Gastrocnemius medialis (tissue), 4 donors: ENCODE data around the gene ALDH1A2. TPM values are rescaled to one million over a fixed set of nuclear protein-coding genes. Genes with fewer than 3 reads are reported as not detected.

Experiments
- ATAC-seq, 2 donors: fragments of 150-250 bp; one replicate each; pipeline ENCODE4 v1.9.1; 2016
- DNase-seq, 2 donors: peaks; one replicate each; pipeline ENCODE4 v3.0.0-alpha.2; 2019
- H3K27ac ChIP-seq, 4 donors: fragments of 200-600 bp; sonication (generic); 1 replicate in 1 of 4; 2 replicates in 3 of 4; pipeline ENCODE4 v1.5.1; 2016 to 2018; ENCODE audit warnings: mild to moderate bottlenecking in 2 of 4, moderate library complexity in 1 of 4
- H3K27me3 ChIP-seq, 3 donors: fragments of 200-600 bp; sonication (generic) in 2 of 3; 1 replicate in 1 of 3; 2 replicates in 2 of 3; pipeline versions ENCODE4 v1.5.1 to v1.6.0; 2016 to 2019; ENCODE audit warnings: mild to moderate bottlenecking in 1 of 3, moderate library complexity in 1 of 3
- H3K36me3 ChIP-seq, 2 donors: fragments of 200-600 bp; sonication (generic) in 1 of 2; one replicate each; pipeline ENCODE4 v1.5.1; 2017 to 2018
- H3K4me1 ChIP-seq, 2 donors: fragments of 200-600 bp; sonication (generic) in 1 of 2; one replicate each; pipeline ENCODE4 v1.5.1; 2016 to 2017; ENCODE audit warnings: mild to moderate bottlenecking in 2 of 2
- H3K4me3 ChIP-seq, 4 donors: fragments of 200-600 bp; sonication (generic) in 3 of 4; 1 replicate in 1 of 4; 2 replicates in 3 of 4; pipeline ENCODE4 v1.5.1; 2016 to 2019; ENCODE audit warnings: mild to moderate bottlenecking in 2 of 4
- H3K9me3 ChIP-seq, 3 donors: fragments of 200-600 bp; sonication (generic) in 2 of 3; 1 replicate in 1 of 3; 2 replicates in 2 of 3; pipeline ENCODE4 v1.5.1; 2016 to 2019
- POLR2A ChIP-seq, 2 donors: fragments of 450-650 bp; IDR thresholded peaks; one replicate each; pipeline ENCODE4 v1.6.1; 2017; ENCODE audit warnings: antibody characterized with exemption in 2 of 2, mild to moderate bottlenecking in 2 of 2, moderate library complexity in 2 of 2
- in situ Hi-C, 4 donors: fragments of 200-750 bp; cut with MboI; loops; one replicate each; pipeline versions ENCODE4 v1.15.0 to v1.8.0; 2017; ENCODE audit warnings: low sequenced_read_pairs in 4 of 4
- intact Hi-C: fragments of 100-400 bp; cut with DNase I; formaldehyde crosslinking; loops from one replicate; pipeline ENCODE4 v1.15.1; 2023; ENCODE audit warnings: low total_unique reads
- total RNA-seq, 4 donors: library from RNA; depleted of rRNA; stranded (reverse); fragments of >200 nt; gene quantifications; one replicate each; pipeline versions ENCODE4 v1.1.0 to v1.2.3, GENCODE V29; 2016
- TF ChIP-seq, protein P1 (sequence below), 5 experiments: fragments of 450-650 bp in 3 of 5; fragments of 200-600 bp in 2 of 5; sonication (generic) in 2 of 5; IDR thresholded peaks in 4 of 5; conservative IDR thresholded peaks in 1 of 5; 1 replicate in 4 of 5; 2 replicates in 1 of 5; pipeline ENCODE4 v1.5.1; 2016 to 2019; ENCODE audit warnings: antibody characterized with exemption in 5 of 5, mild to moderate bottlenecking in 3 of 5, moderate library complexity in 3 of 5

Gene ALDH1A2
- total RNA-seq, 4 donors from 2014 or later: 3.5 to 26.7 (median 5.8) TPM

DNA sequence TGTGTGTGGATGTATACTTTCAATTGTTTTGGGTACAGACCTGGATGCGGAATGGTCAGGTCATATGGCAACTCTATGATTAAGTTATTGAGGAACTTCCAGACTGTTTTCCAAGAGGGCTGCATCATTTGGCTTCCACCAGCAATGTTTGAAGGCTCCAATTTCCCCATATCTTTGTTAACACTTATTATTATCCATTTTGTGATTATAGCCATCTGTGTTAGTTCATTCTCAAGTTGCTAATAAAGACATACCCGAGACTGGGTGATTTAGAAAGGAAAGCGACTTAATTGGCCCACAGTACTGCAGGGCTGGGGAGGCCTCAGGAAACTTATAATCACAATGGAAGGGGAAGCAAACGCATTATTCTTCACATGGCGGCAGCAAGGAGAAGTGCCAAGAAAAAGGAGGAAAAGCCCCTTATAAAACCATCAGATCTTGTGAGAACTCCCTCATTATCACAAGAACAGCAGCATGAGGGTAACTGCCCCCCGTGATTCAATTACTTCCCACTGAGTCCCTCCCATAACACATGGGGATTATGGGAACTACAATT lies 31.1 kb upstream of the ALDH1A2 start:
- TF ChIP-seq, protein P1, sequence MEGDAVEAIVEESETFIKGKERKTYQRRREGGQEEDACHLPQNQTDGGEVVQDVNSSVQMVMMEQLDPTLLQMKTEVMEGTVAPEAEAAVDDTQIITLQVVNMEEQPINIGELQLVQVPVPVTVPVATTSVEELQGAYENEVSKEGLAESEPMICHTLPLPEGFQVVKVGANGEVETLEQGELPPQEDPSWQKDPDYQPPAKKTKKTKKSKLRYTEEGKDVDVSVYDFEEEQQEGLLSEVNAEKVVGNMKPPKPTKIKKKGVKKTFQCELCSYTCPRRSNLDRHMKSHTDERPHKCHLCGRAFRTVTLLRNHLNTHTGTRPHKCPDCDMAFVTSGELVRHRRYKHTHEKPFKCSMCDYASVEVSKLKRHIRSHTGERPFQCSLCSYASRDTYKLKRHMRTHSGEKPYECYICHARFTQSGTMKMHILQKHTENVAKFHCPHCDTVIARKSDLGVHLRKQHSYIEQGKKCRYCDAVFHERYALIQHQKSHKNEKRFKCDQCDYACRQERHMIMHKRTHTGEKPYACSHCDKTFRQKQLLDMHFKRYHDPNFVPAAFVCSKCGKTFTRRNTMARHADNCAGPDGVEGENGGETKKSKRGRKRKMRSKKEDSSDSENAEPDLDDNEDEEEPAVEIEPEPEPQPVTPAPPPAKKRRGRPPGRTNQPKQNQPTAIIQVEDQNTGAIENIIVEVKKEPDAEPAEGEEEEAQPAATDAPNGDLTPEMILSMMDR (IDR thresholded peaks at IDR 0.05 in 4 of 5, conservative IDR thresholded peaks at IDR 0.05 in 1 of 5): no peak
- no peak for TF ChIP-seq POLR2A (IDR thresholded peaks at IDR 0.05)
- no peak overlapping the region for H3K27ac ChIP-seq
- intact Hi-C loops (no loop called here), in situ Hi-C loops (no loop called here)
- H3K36me3 ChIP-seq: no peaks in the 10 kb centered on the region
- DNase-seq (no peak), ATAC-seq (no peak)
- H3K27me3 ChIP-seq: no peaks in the 10 kb centered on the region
- H3K4me1 ChIP-seq: no peaks in the 10 kb centered on the region
- no peaks in the 10 kb centered on the region for H3K9me3 ChIP-seq
- no peak overlapping the region for H3K4me3 ChIP-seq

DNA sequence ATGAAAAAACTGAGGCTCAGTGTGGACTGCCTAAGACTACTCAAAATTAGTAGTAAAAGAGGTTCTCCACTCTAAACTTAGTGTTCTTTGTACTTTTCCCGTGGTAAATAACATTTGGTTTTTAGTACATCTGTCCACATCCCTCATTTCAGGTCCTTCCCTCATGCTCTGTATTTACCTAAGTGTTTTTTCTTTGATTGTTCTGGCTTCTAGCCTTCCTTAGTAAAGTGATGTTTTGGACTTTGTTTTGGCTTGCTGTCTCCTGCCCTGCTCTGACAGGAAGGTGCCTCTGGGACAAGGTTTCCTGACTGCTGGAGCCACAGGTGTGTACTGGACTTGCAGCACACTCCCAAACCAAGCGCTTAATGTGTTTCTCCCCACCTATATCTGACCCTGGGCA lies 29.9 kb upstream of the ALDH1A2 start:
- in situ Hi-C loops (no loop called here), intact Hi-C loops (no loop called here)
- TF ChIP-seq, protein P1 (IDR thresholded peaks at IDR 0.05 in 4 of 5, conservative IDR thresholded peaks at IDR 0.05 in 1 of 5): no peak
- TF ChIP-seq POLR2A (IDR thresholded peaks at IDR 0.05): no peak
- ATAC-seq (no peak), DNase-seq (no peak)
- H3K4me1 ChIP-seq: no peaks in the 10 kb centered on the region
- H3K9me3 ChIP-seq: no peaks in the 10 kb centered on the region
- H3K36me3 ChIP-seq: no peaks in the 10 kb centered on the region
- no peaks in the 10 kb centered on the region for H3K27me3 ChIP-seq
- H3K4me3 ChIP-seq: no peak overlapping the region
- H3K27ac ChIP-seq: no peak overlapping the region

DNA sequence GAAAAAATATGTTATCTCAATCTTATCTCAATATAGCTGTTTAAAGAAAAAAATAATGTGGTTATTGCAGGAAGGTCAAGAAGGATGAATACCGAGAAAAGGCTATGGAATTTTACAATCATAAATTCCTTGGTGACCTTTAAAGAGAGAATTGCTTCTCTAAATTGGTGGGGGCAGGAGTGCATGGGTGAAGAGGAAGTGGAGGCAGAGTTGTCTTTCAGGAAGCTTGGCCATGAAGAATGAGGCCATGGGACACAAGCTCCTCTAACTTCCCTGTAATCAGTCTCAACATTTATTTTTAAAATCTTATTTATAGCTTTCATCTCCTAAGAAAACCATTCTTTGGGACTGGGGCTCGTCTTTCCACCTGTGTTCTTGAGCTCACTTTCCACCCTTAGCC lies 22.4 kb upstream of the ALDH1A2 start:
- ATAC-seq: no peak
- H3K36me3 ChIP-seq: no peaks in the 10 kb centered on the region
- no peak overlapping the region for H3K27ac ChIP-seq
- TF ChIP-seq POLR2A (IDR thresholded peaks at IDR 0.05): no peak
- TF ChIP-seq, protein P1 (IDR thresholded peaks at IDR 0.05 in 4 of 5, conservative IDR thresholded peaks at IDR 0.05 in 1 of 5): no peak
- no peak for DNase-seq
- in situ Hi-C loops (no loop called here), intact Hi-C loops (no loop called here)
- H3K4me3 ChIP-seq: no peak overlapping the region
- H3K4me1 ChIP-seq: no peaks in the 10 kb centered on the region
- H3K27me3 ChIP-seq: no peaks in the 10 kb centered on the region
- H3K9me3 ChIP-seq: no peaks in the 10 kb centered on the region

DNA sequence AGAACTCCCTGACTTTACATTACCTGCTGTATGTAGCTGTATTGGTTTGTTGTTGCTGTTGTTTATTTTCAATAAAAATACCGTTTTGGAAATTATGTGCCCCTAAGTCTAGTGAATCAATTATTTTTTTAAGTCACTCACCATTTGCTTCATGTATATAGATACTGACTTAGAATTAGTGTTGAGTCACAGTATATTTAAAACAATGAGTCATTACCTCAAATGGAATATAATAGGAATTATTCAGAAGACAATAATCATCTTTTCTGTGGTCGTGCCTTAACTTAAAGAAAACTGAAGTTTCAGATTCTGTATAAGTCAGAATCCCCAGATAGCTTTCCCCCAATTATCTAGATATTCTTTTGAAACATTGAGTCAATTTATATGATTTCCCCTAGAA lies 21.0 kb upstream of the ALDH1A2 start:
- Histone ChIP-seq H3K9me3 (no peaks in the 10 kb centered on the region), H3K27ac (no peak overlapping the region), H3K4me3 (no peak overlapping the region), H3K4me1 (no peaks in the 10 kb centered on the region), H3K27me3 (no peaks in the 10 kb centered on the region), H3K36me3 (no peaks in the 10 kb centered on the region)
- TF ChIP-seq POLR2A (IDR thresholded peaks at IDR 0.05): no peak
- in situ Hi-C loops: no loop called here
- ATAC-seq (no peak), DNase-seq (no peak)
- intact Hi-C loops: no loop called here

DNA sequence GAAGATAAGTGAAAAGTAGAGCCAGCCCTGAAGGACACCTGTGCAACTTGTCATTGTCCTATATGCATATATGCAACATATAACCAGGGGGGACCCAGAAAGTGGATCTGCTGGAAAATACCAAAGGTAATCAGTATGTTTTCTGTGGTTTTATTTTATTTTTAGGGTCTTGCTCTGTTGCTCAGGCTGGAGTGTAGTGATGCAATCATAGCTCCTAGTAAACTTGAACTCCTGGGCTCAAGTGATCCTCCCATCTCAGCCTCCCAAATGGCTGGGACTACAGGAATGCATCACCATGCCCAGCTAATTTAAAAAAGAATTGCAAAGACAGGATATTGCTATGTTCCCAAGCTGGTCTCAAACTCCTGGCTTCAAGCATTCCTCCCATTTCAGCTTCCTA lies 18.0 kb upstream of the ALDH1A2 start:
- H3K27ac ChIP-seq: no peak overlapping the region
- in situ Hi-C loops: no loop called here

More for the DNA sequence above, 18.0 kb upstream of the ALDH1A2 start:
- no peak for TF ChIP-seq POLR2A (IDR thresholded peaks at IDR 0.05)
- TF ChIP-seq, protein P1 (IDR thresholded peaks at IDR 0.05 in 4 of 5, conservative IDR thresholded peaks at IDR 0.05 in 1 of 5): no peak
- intact Hi-C loops: no loop called here
- Histone ChIP-seq H3K4me1 (no peaks in the 10 kb centered on the region), H3K27me3 (no peaks in the 10 kb centered on the region), H3K36me3 (no peaks in the 10 kb centered on the region), H3K9me3 (no peaks in the 10 kb centered on the region), H3K4me3 (no peak overlapping the region)
- DNase-seq (no peak), ATAC-seq (no peak)
